GM12801 (cell line): ENCODE data around the gene NKG7.
A peak's percentile ranks its signal among the peaks of the same experiment; 100 is the strongest.

ENCODE experiments used
- CTCF ChIP-seq: IDR thresholded peaks from one replicate; pipeline ENCODE4 v1.5.1; 2011; ENCODE audit warnings: control low read depth; ENCODE audit not compliant: insufficient read length; ENCODE audit errors: extremely low read depth

NKG7 gene

GRCh38 chr19:51372649-51373504, at the start of gene NKG7:
TSS of gene NKG7 (minus strand) at chr19:51372654. CDS start at chr19:51372535, 119 bp downstream.
- no peak for TF ChIP-seq CTCF

GRCh38 chr19:51422053-51422448, 49.6 kb upstream of the NKG7 start:
- TF ChIP-seq CTCF, result peak; percentile 36

GRCh38 chr19:51421229-51422052, 49.0 kb upstream of the NKG7 start:
- no peak for TF ChIP-seq CTCF

- no peak for TF ChIP-seq CTCF
Observed at GRCh38 chr19:51418707-51419106, 46.3 kb upstream of the NKG7 start.

GRCh38 chr19:51417810-51418157, 45.3 kb upstream of the NKG7 start:
- no peak for TF ChIP-seq CTCF

- TF ChIP-seq CTCF, result no peak
Observed at GRCh38 chr19:51417107-51417809, 44.8 kb upstream of the NKG7 start, which contains the start of gene SIGLEC10. TSS of gene SIGLEC10 (minus strand) at chr19:51417642. CDS start at chr19:51417581, 61 bp downstream.

- no peak for TF ChIP-seq CTCF
Observed at GRCh38 chr19:51415187-51415586, 42.7 kb upstream of the NKG7 start.
